ENCODE results near the gene AKAP10. TPM values are rescaled to one million over a fixed set of nuclear protein-coding genes. Genes with fewer than 3 reads are reported as not detected.

AKAP10 gene
- total and polyA plus RNA-seq, 2 donors (not counting 3 experiments of a cell fraction or from before 2014, with no cell fraction given): 10.0 to 27.1 TPM

GRCh38 chr17:19939993-19940721 is 37.5 kb downstream of the AKAP10 start:
- peaks cover 17% of the 10 kb centered on the region for H3K79me2 ChIP-seq (ENCODE audit: control insufficient read depth, insufficient read depth, low read length)
- dilution Hi-C loops (cut with MboI; ENCODE audit: extremely low pct_ligation_motif_present, low sequenced_read_pairs): no loop called here
- BruUV-seq (replicated peaks): no TSS peak

GRCh38 chr17:19938736-19939135 is 38.9 kb downstream of the AKAP10 start:
- dilution Hi-C loops (cut with MboI; ENCODE audit: extremely low pct_ligation_motif_present, low sequenced_read_pairs): no loop called here
- no peak for TF ChIP-seq GATA2 (IDR thresholded peaks at IDR 0.05; ENCODE audit: insufficient read depth, insufficient read length, low read depth, low read length)
- TF ChIP-seq POLR2AphosphoS5 (IDR thresholded peaks at IDR 0.05; ENCODE audit: insufficient read depth, low read depth, low read length): no peak
- no peak for TF ChIP-seq JUN (IDR thresholded peaks at IDR 0.05; ENCODE audit: borderline replicate concordance, insufficient read depth, insufficient read length, low read depth)
- no peak for TF ChIP-seq EZH2 (IDR thresholded peaks at IDR 0.05; ENCODE audit: borderline replicate concordance, low read depth, low read length, severe bottlenecking)
- TF ChIP-seq MYC (IDR thresholded peaks at IDR 0.05; ENCODE audit: low read depth, low read length): no peak
- no peak for TF ChIP-seq MAX (IDR thresholded peaks at IDR 0.05; ENCODE audit: insufficient read depth, insufficient read length)
- no peak for TF ChIP-seq POLR2A (IDR thresholded peaks at IDR 0.05; ENCODE audit: low read depth, low read length)
- TF ChIP-seq CTCF (IDR thresholded peaks at IDR 0.05; ENCODE audit: extremely low read depth in 1 of 2, insufficient read depth in 1 of 2, low read depth in 1 of 2, low read length in 2 of 2): no peak
- TF ChIP-seq FOS (IDR thresholded peaks at IDR 0.05; ENCODE audit: borderline replicate concordance, insufficient read depth, low read length): no peak
- Histone ChIP-seq H3K27me3 (ENCODE audit: control insufficient read depth in 2 of 2, insufficient read depth in 2 of 2, low read length in 2 of 2) (no peaks in the 10 kb centered on the region), H3K36me3 (ENCODE audit: control insufficient read depth in 2 of 2, extremely low read depth in 1 of 2, insufficient read depth in 2 of 2, low read length in 2 of 2) (peaks cover 10 to 13% of the 10 kb centered on the region in 2 experiments), H3K79me2 (ENCODE audit: control insufficient read depth, insufficient read depth, low read length) (peaks cover 9% of the 10 kb centered on the region), H3K9me1 (replicated peaks; ENCODE audit: control insufficient read depth, extremely low read depth, insufficient read depth, low read length) (no peaks in the 10 kb centered on the region), H3K9me3 (replicated peaks; ENCODE audit: control insufficient read depth, insufficient read depth, low read length) (no peaks in the 10 kb centered on the region), H4K20me1 (replicated peaks; ENCODE audit: control insufficient read depth, extremely low read depth, insufficient read depth, low read length) (no peaks in the 10 kb centered on the region), H3K4me2 (ENCODE audit: insufficient read depth, low read length) (no peak overlapping the region), H2AFZ (ENCODE audit: low read depth, low read length) (no peak overlapping the region), H3K4me3 (replicated peaks in 1 of 3; ENCODE audit: insufficient read depth in 1 of 3, low read depth in 1 of 3, low read length in 3 of 3) (no peak overlapping the region), H3K4me1 (ENCODE audit: control insufficient read depth, extremely low read depth, insufficient read depth, low read length) (no peaks in the 10 kb centered on the region), H3K27ac (ENCODE audit: insufficient read depth, low read depth, low read length) (no peak overlapping the region), H3K9ac (replicated peaks; ENCODE audit: extremely low read depth, insufficient read depth, low read length) (no peak overlapping the region)
- no peak for DNase-seq (ENCODE audit: low read depth, low spot score)
- FAIRE-seq: no peak
- intact Hi-C loops (cut with micrococcal nuclease): no loop called here
- BruUV-seq (replicated peaks): no TSS peak
- POLR2A ChIA-PET: interaction anchor here (0.7 kb wide), 1 partner anchor 25 kb away, joined by 4 read pairs; no protein-coding TSS in a partner anchor
- CTCF ChIA-PET: interaction anchor here (1.2 kb wide), 1 partner anchor 10 kb away, joined by 4 read pairs; no protein-coding TSS in a partner anchor

More at GRCh38 chr17:19939993-19940721, 37.5 kb downstream of the AKAP10 start:
- no peaks in the 10 kb centered on the region for H4K20me1 ChIP-seq (replicated peaks; ENCODE audit: control insufficient read depth, extremely low read depth, insufficient read depth, low read length)
- no peak overlapping the region for H2AFZ ChIP-seq (ENCODE audit: low read depth, low read length)
- H3K4me1 ChIP-seq (ENCODE audit: control insufficient read depth, extremely low read depth, insufficient read depth, low read length): no peaks in the 10 kb centered on the region
- H3K27ac ChIP-seq (ENCODE audit: insufficient read depth, low read depth, low read length): no peak overlapping the region
- TF ChIP-seq EZH2 (IDR thresholded peaks at IDR 0.05; ENCODE audit: borderline replicate concordance, low read depth, low read length, severe bottlenecking) (no peak), MYC (IDR thresholded peaks at IDR 0.05; ENCODE audit: low read depth, low read length) (no peak)
- H3K9ac ChIP-seq (replicated peaks; ENCODE audit: extremely low read depth, insufficient read depth, low read length): no peak overlapping the region
- CTCF ChIA-PET: no interaction called here
- H3K9me1 ChIP-seq (replicated peaks; ENCODE audit: control insufficient read depth, extremely low read depth, insufficient read depth, low read length): no peaks in the 10 kb centered on the region
- intact Hi-C loops (cut with micrococcal nuclease): no loop called here
- H3K4me3 ChIP-seq (replicated peaks in 1 of 3; ENCODE audit: insufficient read depth in 1 of 3, low read depth in 1 of 3, low read length in 3 of 3): no peak overlapping the region
- no peak for FAIRE-seq
- H3K36me3 ChIP-seq (ENCODE audit: control insufficient read depth in 2 of 2, extremely low read depth in 1 of 2, insufficient read depth in 2 of 2, low read length in 2 of 2): peaks cover 4 to 12% of the 10 kb centered on the region in 2 experiments
- H3K27me3 ChIP-seq (ENCODE audit: control insufficient read depth in 2 of 2, insufficient read depth in 2 of 2, low read length in 2 of 2): no peaks in the 10 kb centered on the region
- H3K4me2 ChIP-seq (ENCODE audit: insufficient read depth, low read length): no peak overlapping the region
- no peak for DNase-seq (ENCODE audit: low read depth, low spot score)
- no peaks in the 10 kb centered on the region for H3K9me3 ChIP-seq (replicated peaks; ENCODE audit: control insufficient read depth, insufficient read depth, low read length)
- POLR2A ChIA-PET: no interaction called here
